ENCODE data around the gene CCT6B. TPM values are rescaled to one million over a fixed set of nuclear protein-coding genes. Genes with fewer than 3 reads are reported as not detected.
"Not testable (repeated sequence)": the region's sequence is repeated elsewhere in the genome, so short reads cannot be mapped to it uniquely, and the experiment has no call there.

Gene CCT6B
- total RNA-seq, 2 experiments from 2014 or later: 4.6 to 4.9 TPM

DNA sequence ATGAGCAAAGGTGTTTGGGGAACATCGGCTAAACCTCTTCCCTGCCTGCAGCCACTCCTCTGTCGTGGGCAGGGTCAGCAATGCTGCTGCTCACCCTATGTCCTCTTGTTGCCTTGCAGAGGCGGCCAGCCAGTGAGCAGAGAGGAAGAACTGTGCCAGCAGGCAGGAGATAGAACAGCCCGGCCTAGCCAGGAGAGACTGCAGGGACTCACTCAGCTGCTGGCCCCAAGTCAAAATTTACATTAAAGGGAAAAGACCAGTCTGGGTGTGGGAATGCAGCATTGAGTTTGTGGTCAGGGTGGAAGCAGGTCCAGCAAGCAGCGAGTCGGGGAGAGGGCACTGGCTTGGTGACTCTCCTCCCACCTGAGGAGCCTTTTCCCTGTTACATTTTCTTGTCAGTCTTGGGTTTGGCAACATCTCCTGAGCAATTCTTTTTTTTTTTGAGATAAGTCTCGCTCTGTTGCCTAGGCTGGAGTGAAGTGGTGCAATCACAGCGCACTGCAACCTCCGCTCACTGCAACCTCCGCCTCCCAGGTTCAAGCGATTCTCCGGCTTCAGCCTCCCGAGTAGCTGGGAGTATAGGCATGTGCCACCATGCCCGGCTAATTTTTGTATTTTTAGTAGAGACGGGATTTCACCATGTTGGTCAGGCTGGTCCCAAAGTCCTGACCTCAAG, 41.8 kb upstream of the CCT6B start:
- Mint-ChIP-seq H3K27ac (no peak overlapping the region), H3K27me3 (no peaks in the 10 kb centered on the region), H3K4me3 (no peak overlapping the region), H3K4me1 (ENCODE audit: low read depth) (peaks cover 10% of the 10 kb centered on the region), H3K36me3 (ENCODE audit: low read depth) (peaks cover 75% of the 10 kb centered on the region), H3K9me3 (no peaks in the 10 kb centered on the region)
- DNase-seq (no peak), ATAC-seq (ENCODE audit: poor library complexity) (no peak)
- H3K4me1 ChIP-seq (ENCODE audit: insufficient read depth, low read length): peaks cover 7% of the 10 kb centered on the region
- no peaks in the 10 kb centered on the region for H3K27me3 ChIP-seq (ENCODE audit: control insufficient read depth in 1 of 2, insufficient read depth in 2 of 2, low read length in 2 of 2)
- no peak for TF ChIP-seq CTCF (IDR thresholded peaks at IDR 0.05)
- ChIA-PET POLR2A (interaction anchor here (0.6 to 1.9 kb wide), 3 partner anchors 19 to 87 kb away, joined by 3 to 5 read pairs (median 4); no protein-coding TSS in a partner anchor), CTCF (no interaction called here)
- H3K36me3 ChIP-seq (ENCODE audit: insufficient read depth, low read length): peaks cover 49% of the 10 kb centered on the region
- no peak overlapping the region for H3K4me3 ChIP-seq (ENCODE audit: low read length)
- H3K27ac ChIP-seq (ENCODE audit: low read depth in 1 of 2, low read length in 2 of 2): no peak overlapping the region
- no peaks in the 10 kb centered on the region for H3K9me3 ChIP-seq (ENCODE audit: control insufficient read depth in 1 of 2, insufficient read depth in 1 of 2, low read length in 2 of 2)
- intact Hi-C loops (cut with DNase I, micrococcal nuclease): no loop called here

- H3K4me3 ChIP-seq (ENCODE audit: low read length): no peak overlapping the region
- no peak for DNase-seq
- no peak for TF ChIP-seq CTCF (IDR thresholded peaks at IDR 0.05)
- Mint-ChIP-seq H3K27ac (no peak overlapping the region), H3K4me1 (ENCODE audit: low read depth) (peaks cover 6% of the 10 kb centered on the region), H3K36me3 (ENCODE audit: low read depth) (peaks cover 71% of the 10 kb centered on the region), H3K9me3 (no peaks in the 10 kb centered on the region), H3K27me3 (no peaks in the 10 kb centered on the region), H3K4me3 (no peak overlapping the region)
- ChIA-PET CTCF (no interaction called here), POLR2A (interaction anchor here (0.9 to 2.4 kb wide), 3 partner anchors 21 to 88 kb away, joined by 3 to 6 read pairs (median 4); partner anchors contain the start of gene RFFL)
- intact Hi-C loops (cut with DNase I, micrococcal nuclease): no loop called here
- no peaks in the 10 kb centered on the region for H3K27me3 ChIP-seq (ENCODE audit: control insufficient read depth in 1 of 2, insufficient read depth in 2 of 2, low read length in 2 of 2)
- no peak overlapping the region for H3K27ac ChIP-seq (ENCODE audit: low read depth in 1 of 2, low read length in 2 of 2)
- no peaks in the 10 kb centered on the region for H3K9me3 ChIP-seq (ENCODE audit: control insufficient read depth in 1 of 2, insufficient read depth in 1 of 2, low read length in 2 of 2)
- peaks cover 47% of the 10 kb centered on the region for H3K36me3 ChIP-seq (ENCODE audit: insufficient read depth, low read length)
- ATAC-seq (ENCODE audit: poor library complexity): no peak
- peaks cover 8% of the 10 kb centered on the region for H3K4me1 ChIP-seq (ENCODE audit: insufficient read depth, low read length)
Measured at GRCh38 chr17:35001549-35001948, 40.3 kb upstream of the CCT6B start.

DNA sequence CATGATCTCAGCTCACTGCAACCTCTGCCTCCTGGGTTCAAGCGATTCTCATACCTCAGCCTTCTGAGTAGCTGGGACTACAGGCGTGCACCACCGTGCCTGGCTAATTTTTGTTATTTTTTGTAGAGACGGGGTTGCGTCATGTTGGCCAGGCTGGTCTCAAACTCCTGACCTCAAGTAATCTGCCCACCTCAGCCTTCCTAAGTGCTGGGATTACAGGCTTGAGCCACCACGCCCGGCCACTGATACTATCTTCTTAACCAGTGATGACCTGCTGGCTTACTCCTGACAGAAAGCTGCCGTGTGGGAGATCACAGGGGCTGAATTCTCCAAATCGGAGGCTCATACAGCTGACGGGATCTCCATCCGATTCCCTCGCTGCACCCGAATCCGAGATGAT, 39.7 kb upstream of the CCT6B start:
- H3K4me1 ChIP-seq (ENCODE audit: insufficient read depth, low read length); ATAC-seq (ENCODE audit: poor library complexity); intact Hi-C loops (cut with DNase I, micrococcal nuclease); DNase-seq; H3K27ac ChIP-seq (ENCODE audit: low read depth in 1 of 2, low read length in 2 of 2); H3K9me3 Mint-ChIP-seq; H3K9me3 ChIP-seq (ENCODE audit: control insufficient read depth in 1 of 2, insufficient read depth in 1 of 2, low read length in 2 of 2); H3K27ac Mint-ChIP-seq; H3K4me3 Mint-ChIP-seq; H3K27me3 ChIP-seq (ENCODE audit: control insufficient read depth in 1 of 2, insufficient read depth in 2 of 2, low read length in 2 of 2); H3K4me3 ChIP-seq (ENCODE audit: low read length); H3K27me3 Mint-ChIP-seq; H3K4me1 Mint-ChIP-seq (ENCODE audit: low read depth): not testable (repeated sequence)
- ChIA-PET POLR2A (interaction anchor here (2.4 kb wide), 1 partner anchor 89 kb away, joined by 6 read pairs; no protein-coding TSS in a partner anchor), CTCF (interaction anchor here (1.5 kb wide), 1 partner anchor 62 kb away, joined by 5 read pairs; the partner anchor contains the start of gene RFFL)
- H3K36me3 Mint-ChIP-seq (ENCODE audit: low read depth): peaks cover 73% of the 10 kb centered on the region
- H3K36me3 ChIP-seq (ENCODE audit: insufficient read depth, low read length): peaks cover 51% of the 10 kb centered on the region

Data from CD4-positive, alpha-beta T cell (primary cell).